Measurements from ENCODE around the gene POLR3K.

POLR3K gene

DNA sequence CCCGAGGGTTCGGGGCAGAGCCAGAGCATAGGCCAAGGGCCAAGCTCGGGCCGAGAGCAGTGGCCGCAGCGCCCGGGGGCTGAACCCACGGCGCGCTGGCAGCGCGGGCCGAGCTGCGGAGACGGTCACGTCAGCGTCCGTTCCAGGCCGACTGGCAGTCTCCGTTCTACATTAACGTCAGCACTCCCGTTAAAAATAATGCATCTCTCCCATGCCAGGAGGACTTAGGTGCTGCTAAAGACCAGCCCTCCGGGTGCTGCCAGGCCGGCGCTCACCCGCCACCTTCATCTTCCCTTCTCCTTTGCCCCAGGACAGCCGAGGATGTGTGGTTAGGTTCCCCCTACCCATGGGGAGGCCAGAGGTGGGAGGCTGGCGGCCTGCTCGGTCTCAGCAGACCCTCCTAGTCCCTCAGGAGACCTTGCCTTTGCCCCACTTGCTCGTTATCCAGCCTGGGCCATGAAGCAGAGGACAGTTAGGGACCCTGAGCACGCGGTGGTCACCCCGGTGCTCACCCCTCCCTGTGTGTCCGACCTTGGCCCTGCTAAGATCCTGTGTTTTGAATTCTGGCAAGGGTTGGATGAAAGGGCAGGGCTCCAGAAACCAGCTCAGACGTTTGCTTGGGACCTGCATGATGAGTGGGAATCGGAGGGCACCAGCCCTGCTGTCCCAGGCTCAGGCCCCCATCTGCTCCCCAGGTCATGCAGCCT, 25.2 kb upstream of the POLR3K start:
- peak; percentile 61 for DNase-seq (ENCODE audit: low spot score)

DNA sequence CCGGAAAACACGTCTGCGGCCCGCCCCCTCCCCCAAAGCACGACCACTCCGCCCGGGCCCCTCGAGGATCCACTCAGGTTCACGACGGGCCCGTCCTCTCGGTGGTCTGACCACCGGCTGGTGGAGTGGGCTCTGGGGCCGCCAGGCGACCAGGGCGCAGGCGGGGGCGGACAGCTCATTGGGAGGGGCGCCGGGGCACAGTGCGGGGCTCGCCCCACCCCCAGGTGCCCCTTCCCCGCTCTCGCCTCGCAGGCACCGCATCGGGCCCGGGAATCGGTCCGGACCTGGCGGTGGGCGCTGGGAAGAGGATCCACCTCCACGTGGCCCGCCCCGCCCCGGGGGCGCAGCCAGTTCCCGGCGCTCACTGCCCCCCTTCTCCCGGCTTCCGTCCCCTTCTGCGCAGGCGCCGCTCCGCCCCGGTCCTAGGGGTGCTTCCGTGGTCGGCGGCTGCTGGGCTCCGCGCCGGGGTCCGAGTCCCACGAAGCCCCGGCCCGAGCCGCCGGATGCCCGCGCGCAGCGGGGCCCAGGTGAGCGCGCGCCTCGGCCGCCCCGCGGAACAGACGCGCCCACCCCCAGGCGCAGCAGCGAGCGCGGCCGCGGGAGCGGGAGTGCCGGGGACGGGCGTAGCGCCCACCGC, 24.5 kb upstream of the POLR3K start, which contains the start of gene MPG:
MPG (plus strand) TSS at position 419 of the 637 bp plus-strand sequence; CDS start at position 504, 85 bp downstream.
- peak; percentile 82 for DNase-seq (ENCODE audit: low spot score)

DNA sequence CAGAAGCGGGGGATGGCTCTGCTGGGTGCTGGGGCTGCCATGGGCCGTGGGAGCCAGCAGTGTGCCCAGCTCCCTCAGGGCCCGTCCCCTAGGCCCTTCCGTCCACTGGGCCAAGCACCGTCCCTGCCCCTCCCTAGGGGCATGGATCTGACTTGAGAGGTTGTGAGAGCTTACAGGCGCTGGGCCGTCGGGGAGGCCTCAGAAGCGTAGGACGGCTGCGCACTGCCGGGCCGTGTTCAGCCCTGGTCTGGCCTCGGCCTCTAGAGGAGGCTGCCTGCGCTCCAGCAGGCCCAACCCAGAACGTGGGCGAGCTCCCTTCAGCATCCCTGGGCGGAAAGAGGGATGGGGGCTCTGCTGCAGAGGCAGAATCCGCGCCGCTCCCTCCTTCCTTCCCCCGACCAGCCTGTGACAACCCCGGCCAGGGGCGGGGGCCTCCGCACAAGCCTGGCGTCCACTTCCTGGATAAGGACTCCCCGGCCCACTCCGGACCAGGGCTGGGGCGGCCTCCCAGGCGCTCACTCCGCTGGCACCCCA, 23.9 kb upstream of the POLR3K start:
- DNase-seq (ENCODE audit: low spot score) = peak; percentile 85

DNA sequence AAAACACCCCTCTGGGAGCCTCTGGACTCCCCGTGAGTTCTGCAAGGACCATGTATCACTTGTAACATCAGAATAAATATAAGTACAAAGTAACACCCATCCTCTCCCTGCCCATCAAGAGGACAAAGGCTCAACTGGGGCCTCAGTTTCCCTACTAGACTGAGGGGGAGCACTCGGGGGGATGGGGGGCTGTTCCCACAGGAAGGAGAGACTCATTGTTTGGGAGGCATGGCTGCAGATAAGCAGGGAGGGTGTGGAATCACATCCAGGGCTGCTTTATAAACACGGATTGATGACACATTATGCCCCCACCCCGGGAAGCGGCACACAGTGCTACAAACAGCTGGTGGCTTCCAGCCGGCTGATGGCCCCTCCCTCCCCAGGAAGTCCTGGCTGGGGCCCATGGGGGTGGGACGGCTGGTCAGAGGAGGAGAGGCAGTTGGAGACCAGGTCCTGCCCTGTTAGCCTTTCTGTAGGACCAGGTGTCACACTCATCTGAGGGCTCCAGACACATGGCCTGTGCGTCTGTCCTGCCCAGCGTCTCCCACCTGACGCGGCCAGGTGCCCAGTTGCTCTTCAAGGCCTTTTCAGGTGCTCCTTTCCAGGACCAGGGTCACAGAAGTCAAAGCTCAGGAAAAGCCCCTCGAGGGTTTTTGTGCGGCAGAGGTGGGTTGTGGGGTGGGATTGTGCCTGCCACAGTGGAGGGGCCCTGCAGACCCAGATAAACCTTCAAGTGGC, 23.3 kb upstream of the POLR3K start:
- peak; percentile 52 for DNase-seq (ENCODE audit: low spot score)

DNA sequence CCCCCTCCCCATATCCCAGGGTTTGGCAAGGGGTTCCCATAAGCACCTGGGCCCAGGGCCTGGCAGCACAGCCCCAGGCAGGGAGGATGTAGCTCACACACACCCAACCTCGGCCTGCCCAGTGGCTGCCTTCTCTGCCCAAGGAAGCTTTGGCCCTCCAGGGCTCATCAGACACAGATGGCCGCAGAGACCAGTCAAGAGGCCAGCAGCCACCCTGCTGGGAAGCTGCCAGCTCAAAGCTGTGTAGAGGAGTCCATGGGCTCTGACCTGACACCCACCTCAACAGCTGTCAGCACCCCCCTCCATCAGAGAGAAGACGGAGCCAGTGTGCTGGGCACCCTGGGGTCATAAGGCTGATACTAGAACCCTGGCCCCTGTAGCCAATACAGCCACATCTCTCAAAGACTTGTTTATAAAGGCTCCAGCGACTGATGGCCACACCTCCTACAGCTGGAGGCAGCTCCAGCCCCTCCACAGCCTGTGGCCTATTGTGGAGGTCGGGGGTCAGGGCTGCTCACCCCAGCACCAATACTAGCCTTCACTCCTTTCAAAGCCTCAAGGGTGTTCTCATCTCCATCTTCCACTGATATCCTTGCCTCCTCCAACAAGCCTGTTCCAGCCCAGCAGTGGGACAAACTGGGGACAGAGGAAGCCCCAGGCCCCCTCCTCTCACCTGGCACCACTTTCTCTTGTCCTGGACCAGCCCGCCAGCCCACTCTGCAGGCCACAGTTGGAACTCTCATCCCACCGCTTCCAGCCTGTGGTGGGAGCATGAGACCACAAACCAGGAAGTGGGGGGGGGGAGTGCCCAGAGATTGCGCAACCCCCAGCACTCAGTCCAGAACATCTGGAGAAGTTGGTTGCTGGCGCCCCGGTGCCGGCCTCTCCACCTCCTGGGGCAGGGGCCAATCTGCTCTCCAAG, 22.4 kb upstream of the POLR3K start:
- peak; percentile 31 for DNase-seq (ENCODE audit: low spot score)

DNA sequence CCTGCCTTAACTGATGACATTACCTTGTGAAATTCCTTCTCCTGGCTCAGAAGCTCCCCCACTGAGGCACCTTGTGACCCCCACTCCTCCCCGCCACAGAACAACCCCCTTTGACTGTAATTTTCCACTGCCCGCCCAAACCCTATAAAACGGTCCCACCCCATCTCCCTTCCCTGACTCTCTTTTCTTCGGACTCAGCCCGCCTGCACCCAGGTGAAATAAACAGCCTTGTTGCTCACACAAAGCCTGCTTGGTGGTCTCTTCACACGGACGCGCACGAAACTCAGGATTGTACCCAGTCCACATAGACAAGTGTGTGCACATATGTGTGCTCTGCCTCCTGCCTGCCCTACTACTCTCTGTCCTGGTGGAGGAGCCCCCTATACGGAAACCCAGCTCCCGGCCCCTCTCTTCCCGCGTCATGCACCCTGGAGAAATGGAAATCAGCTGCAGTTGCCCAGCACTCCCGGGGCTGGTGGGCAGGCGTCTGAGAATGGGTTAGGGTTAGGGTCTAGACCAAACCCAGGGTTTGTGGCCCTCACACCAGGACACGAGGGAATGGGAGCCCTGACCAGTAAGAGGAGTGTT, 21.4 kb upstream of the POLR3K start:
- no peak for DNase-seq (ENCODE audit: low spot score)

DNA sequence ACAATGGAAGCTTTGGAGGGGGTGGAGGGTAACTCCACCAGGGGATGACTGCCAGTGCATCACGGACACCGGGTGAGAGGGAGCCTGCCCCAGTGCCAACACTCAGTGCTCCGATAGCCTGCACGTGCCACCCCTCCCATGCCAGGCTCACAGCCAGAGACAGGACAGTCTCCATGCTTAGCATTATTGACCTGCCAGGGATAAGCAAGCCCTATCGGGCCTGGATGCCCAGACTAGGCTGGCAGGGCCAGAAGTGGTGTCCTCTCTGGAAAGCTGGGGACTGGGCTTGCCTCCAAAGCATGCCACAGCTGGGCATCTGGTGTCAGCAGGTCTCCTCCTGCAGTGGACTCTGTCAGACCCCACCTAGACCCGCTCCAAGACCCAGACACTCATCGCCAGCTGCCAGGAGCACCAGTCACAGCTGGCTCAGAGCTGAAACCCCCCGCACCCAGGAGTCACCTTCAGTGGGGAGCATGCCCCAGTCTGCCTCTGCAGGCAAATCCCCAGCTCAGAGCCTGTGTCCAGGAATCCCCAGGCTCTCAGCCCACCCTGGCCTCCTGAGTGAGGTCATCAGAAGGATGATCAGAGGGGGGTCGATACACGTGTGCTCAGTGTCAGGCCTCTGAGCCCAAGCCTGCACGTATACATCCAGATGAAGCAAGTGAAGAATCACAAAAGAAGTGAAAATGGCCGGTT, 20.8 kb upstream of the POLR3K start:
- no peak for DNase-seq (ENCODE audit: low spot score)

DNA sequence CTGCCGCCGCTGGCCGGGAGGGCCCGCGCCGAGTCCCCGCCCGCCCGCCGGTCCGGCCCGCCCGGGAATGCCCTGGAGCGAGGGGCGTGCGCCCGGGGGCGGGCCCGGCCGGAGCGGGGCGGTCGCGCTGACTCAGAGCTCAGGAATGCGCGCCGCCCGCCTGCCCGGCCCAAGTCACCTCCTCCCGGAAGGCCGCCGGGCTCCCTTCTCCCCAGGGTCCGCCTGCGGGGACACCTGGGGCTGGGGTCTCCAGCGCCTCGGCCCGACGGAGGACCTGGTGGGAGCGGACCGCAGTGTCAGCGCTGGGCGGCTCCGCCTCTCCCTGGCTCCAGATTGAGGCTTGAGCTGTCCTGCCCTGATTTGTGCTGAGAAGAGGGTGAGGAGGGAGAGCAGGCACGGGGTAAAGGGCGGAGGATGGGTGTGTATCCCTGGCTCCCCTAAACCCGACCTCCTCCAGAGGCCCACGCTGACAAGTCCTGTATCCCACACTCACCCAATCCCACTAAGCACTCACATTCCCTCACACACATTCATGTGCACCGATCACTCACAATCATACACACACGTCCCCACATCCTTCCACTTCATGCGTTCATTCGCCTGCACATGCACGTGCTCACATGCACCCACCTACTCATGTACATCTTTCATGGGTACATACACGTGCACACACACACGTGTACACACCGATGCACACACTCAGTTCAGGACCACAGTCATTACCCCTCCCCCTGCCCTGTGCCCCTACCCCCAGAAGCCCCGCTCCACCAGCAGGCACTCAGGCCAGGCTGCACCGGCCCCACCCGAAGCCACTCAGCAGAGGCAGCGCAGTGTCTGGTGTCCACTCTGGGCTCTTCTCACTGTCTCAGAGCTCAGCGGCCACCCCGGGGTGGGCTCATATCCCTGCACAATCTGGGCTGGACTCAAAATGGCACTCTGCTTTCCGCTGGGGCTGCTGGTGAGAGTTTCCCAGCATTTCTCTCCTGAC, 19.4 kb upstream of the POLR3K start, which contains the start of gene RHBDF1:
RHBDF1 (minus strand) TSS at position 71 of the 988 bp plus-strand sequence. CDS start 7,616 bp downstream, outside the sequence.
- DNase-seq (ENCODE audit: low spot score) = peak; percentile 77

DNA sequence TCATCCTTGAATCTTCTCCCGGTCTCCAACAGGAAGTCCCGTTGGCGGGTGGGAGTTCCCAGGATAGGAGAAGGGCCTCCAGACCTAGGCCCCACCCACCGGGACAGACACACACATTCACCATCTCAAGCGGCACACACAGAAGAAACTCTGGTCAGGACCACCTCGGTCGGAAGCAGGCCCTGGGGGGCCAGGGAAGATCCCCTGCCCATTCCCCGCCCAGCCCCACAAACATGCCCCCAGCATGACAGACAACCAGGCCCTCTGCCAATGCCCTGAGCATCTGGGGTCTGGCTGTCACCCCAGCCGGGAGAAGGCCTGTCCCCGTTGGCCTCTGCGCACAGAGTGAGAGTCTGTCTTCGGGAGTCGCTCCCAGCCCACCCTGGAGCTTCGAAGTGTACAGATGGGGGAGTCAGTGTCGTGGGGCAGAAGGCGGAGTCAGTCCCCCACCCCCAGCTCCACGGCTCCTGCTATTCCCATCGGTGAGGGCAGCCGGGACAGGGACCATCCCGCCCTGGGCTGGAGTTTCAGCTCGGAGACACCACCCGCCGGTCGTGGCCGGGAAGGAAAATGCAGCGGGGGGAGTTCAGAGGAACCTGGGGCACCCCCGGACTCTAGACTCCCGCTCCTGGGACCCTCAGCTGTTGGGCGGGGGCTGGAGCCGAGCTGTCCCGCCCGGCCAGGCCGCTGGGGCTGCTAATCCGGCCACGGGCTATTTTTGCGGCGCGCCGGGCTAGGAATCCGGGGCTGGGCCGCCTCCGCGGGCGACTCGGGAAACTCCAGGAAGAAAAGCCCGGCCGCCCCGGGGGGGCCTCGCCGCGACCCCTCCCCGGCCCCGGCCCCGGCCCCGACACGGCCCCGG, 18.4 kb upstream of the POLR3K start:
- peak; percentile 85 for DNase-seq (ENCODE audit: low spot score)

DNA sequence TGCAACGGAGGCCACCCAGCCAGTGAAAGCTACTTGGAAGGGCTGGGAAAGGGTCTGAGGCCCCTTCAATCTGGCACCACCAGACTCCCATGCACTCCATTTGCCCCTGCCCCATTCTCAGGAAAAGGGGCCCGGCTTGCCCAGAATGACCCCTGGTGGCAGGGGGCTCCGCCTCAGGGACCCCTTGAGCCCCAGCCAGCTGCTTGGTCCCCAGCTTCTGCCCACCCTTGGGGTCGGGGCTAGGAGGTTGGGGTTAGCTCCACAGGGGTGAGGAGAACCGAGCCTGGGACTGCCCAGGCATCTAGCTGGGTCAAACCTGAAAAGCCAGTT, 17.8 kb upstream of the POLR3K start:
- DNase-seq (ENCODE audit: low spot score) = no peak

DNA sequence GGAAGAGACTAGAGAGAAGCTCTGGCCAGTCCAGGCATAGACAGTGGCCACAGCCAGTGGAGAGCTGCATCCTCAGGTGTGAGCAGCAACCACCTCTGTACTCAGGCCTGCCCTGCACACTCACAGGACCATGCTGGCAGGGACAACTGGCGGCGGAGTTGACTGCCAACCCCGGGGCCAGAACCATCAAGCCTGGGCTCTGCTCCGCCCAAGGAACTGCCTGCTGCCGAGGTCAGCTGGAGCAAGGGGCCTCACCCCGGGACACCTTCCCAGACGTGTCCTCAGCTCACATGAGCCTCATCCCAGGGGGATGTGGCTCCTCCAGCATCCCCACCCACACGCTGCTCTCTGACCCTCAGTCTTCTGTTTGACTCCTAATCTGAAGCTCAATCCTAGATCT, 15.8 kb upstream of the POLR3K start:
- DNase-seq (ENCODE audit: low spot score) = no peak

DNA sequence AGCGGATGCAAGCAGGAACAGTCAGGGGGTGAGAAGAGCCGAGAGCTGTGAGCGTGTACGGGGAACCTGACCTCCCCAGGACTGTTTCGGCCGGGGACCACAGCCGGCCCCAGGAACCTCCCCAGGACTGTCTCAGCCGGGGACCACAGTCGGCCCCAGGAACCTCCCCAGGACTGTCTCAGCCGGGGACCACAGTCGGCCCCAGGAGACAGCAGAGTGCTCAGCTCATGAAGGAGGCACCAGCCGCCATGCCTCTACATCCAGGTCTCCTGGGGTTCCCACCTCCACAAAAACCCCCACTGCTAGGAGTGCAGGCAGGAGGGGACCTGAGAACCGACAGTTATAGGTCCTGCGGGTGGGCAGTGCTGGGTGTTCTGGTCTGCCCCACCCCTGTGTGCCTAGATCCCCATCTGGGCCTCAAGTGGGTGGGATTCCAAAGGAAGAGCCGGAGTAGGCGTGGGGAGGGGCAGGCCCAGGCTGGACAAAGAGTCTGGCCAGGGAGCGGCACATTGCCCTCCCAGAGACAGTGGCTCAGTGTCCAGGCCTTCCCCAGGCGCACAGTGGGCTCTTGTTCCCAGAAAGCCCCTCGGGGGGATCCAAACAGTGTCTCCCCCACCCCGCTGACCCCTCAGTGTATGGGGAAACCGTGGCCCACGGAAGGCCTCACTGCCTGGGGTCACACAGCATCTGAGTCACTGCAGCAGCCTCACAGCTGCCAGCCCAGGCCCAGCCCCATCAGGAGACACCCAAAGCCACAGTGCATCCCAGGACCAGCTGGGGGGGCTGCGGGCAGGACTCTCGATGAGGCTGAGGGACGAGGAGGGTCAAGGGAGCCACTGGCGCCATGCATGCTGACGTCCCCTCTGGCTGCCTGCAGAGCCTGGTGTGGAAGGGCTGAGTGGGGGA, 14.7 kb upstream of the POLR3K start:
- DNase-seq (ENCODE audit: low spot score) = no peak

DNA sequence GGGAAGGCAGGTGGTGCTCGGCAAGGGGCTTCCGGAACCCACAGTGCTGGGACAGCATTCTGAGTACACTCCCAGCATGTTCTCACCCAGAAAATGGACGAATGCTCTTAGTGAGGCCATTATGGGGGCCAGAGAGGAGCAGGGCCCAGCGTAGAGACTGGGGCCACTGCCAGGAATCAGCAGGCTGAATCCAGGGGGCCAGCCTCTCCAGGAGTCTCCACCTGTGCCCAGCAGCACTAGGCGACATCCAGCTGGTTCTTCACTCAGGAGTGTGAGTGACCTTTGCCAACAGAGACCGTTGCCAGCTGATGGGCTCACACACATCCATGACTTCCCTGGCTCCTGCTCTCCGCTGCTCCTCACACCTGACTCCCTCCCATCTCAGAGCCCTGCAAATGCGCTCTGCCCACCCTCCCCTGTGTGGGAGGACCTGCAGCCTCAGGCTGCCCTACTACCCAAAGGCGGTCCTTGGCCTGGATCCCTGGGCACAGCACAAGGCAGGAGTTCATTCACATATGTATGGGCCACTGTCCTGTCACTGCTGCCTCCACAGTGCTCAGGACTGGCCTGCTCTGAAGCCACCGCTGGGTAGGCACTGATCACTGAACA, 13.9 kb upstream of the POLR3K start:
- DNase-seq (ENCODE audit: low spot score) = no peak

DNA sequence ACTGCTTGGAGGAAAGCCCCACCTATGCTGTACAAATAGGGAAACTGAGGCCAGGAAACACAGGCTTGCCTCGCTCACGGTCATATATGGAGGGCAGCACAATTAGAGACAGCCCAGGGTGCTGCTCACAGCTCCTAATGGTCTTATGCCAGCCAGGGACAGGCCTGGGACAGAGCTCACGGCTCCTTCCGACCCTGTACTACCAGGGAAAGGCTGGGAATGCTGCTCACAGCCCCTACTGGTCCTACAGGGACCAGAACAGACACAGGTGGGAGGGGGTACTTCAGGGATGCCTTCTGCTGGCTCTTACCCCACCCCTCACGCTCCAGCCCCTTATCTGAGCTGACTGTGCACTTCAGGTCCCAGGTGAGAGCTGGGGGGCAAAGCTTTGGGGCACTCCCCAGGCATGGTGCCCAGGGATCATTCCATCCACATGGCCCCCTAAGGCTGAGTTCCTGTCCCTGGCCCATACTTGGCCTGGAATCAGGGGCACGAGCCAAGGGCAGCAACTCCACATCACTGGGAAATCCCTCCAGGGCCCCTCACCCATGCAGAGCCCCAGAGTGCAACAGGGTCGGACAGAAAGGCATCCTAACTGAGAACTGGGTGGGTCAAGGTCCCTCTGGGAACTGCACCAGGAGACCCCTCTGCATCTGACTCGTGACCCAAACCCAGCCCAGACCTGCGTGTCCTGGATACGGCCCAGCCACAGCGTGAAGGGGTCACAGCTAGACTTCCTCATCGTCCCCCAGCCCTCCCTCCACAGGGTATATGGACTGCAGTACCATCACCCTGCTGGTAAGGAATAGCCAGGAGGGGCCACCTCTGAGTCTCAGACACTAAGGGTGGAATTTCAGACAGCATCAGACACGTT, 13.1 kb upstream of the POLR3K start:
- no peak for DNase-seq (ENCODE audit: low spot score)

DNA sequence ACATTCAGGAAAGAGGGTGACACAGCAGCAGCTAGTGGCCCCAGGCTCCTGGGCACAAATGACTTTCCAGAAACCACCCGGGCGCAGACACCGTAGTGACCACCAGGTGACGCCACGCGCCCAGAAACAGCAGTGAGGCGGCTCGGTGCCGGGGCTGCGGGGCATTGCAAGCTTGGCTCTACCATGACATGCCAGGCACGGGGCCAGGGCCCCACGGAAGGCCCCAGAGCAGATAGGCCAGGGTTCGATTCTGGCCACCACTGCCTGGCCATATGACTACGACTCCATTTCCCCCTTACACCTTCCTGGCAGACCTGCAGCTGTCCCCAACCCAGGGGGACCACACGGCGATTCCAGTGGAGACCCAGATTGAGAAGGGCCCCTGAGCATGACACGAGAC, 12.3 kb upstream of the POLR3K start:
- peak; percentile 82 for DNase-seq (ENCODE audit: low spot score)

DNA sequence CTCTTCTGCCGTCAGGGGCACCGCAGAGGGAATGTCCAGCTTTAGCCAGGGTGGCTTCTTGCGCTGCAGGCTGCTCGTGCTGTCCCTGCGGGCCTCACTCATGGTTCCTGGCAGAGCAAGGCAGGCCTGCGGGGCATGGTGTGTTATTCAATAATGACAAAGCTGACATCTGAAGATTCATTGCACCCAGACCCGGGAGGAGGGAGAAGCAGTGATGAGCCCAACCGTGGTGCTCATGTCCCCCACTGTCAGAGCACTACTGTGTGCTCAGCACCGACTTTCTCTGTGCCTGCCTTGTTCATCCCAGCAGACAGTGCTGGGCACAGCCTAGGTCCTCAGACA, 11.5 kb upstream of the POLR3K start:
- no peak for DNase-seq (ENCODE audit: low spot score)
